Activated T-helper 1 cell treated with anti-CD3 and anti-CD28 coated beads, Interleukin-2, amount 50 U/mL, for 16 hours (primary cell): Measurements from ENCODE around the gene RCBTB1.
A peak's percentile ranks its signal among the peaks of the same experiment; 100 is the strongest.
"Not testable (repeated sequence)": the region's sequence is repeated elsewhere in the genome, so short reads cannot be mapped to it uniquely, and the experiment has no call there.

Source experiments
- DNase-seq, 2 donors: peaks; one replicate each; pipeline ENCODE4 v3.0.0-alpha.2; 2020; ENCODE audit warnings: low read depth in 1 of 2, low spot score in 1 of 2

The RCBTB1 gene

DNA sequence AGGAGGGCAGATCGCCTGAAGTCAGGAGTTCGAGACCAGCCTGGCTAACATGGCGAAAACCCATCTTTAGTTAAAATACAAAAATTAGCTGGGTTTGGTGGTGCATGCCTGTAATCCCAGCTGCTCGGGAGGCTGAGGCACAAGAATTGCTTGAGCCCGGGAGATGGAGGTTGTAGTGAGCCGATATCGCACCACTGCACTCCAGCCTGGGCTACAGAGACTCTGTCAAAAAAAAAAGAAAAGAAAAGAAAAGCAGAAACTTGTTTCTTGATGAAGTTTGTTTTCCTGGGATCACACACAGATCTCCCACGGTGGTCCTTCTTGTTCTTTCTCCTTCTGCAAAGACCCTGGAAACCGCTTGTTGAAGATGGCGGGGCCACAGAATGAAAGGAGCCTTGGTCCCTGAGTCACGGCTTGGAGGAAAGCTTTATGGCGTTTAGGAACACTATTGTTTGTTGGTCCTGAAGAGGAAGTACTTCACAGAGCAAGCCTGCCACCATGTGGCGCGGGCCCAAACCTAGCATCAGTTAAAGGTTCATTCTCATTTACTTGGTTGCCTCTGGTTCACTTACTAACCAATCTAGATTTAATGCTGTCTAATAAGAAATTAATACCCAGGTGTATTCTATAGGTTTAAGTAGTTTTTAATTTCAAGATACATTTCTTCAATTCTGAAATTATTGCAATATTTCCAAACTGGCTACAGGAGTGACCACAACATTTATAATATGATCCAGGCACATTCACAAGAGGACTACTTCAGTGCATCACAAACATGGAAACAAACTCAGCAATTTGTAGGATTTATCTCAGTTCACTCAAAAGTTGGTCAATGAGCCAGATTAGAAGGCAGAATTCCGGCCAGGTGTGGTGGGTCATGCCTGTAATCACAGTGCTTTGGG is 21.6 kb upstream of the RCBTB1 start:
- DNase-seq, result peak; percentile 57 to 67

DNA sequence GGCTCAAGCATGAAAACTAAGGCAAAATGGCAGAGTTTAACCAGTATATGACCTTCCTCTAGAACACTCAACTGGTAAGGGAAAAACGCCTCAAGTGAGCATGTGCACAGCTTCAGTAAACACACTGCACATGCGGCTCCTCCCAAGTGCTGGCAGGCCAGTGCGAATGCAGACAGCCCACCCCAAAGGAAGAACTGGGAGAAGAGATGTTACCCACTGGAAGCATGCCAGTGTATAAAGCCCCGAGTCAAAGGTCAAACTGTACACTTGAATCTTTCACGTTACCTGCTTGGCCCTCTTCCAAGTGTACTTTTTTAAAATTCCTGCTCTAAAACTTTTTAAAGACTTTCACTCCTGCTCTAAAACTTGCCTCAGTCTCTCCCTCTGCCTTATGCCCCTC is 19.2 kb upstream of the RCBTB1 start:
- no peak for DNase-seq

DNA sequence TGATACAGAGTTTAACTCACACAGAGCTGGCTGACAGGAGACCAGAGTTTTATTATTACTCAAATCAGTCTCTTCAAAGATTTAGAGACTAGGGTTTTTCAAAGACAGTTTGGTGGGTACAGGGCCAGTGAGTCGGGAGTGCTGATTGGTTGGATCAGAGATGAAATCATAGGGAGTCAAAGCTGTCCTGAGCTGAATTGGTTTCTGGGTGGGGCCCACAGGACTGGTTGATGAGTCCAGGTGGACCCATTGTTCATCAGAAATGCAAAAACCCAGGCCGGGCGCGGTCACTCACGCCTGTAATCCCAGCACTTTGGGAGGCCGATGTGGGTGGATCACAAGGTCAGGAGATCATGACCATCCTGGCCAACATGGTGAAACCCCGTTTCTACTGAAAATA is 17.3 kb upstream of the RCBTB1 start:
- not testable (repeated sequence) for DNase-seq

DNA sequence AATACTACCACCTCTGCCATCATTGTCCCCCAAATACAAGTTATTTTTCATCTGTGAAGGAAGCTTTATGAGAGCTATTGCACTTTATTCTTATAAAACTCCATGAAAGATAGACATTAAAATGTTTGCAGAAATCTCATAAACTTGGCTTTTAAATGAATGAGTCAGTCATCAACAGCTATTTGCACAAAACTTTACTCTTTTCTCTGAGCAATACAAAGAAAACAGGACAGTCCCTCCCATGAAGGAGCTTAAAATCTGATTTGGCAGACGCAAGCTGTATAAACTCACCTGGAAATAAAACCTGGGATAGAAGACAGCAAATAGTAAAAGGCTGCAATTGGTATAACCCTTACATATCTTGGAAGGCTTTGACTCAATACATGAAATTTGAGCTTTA is 16.6 kb upstream of the RCBTB1 start:
- DNase-seq, result no peak

DNA sequence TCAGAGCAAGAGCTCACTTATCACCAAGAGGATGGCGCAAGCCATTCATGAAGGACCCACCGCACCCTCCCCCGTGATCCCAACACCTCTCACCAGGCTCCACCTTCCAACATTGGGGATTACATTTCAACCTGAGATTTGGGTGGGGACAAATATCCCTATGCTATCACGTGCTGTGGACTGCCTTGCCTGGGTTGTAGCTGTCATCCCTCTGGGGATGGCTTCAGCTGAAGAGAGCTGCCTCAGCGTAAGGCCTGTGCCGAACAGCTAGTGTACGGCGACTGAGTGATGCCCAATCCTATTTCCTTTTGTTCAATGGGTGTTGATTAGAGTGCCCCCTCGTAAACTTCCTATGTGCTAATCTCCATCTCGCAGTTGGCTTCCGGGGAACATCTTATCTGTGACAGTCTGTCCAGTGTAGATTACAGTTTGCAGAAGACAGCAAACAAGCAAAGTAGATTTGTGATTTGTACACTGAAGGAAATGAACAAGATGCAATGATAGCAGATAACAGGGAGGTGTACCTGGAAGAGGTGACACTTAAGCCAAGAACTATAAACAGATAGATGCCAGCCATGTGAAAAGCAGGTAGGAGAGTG is 11.8 kb upstream of the RCBTB1 start:
- no peak for DNase-seq

DNA sequence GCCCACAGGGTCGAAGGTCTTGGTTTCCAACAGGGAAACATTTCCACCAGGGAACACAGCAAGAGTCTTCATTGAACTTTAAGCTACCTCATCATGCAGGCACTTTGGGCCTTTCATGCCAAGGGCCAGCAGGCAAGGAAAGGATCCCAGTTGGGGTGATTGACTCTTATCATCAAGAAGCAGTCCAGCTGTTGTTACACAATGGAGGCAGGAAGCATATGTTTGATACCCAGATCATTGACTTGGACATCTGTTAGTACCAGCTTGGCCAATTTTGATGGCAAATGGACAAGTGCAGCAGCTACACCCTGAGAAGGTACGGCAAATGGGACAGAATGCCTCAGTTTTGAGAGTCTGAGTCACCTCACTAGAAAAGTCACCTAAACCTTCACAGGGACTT is 10.9 kb upstream of the RCBTB1 start:
- no peak for DNase-seq

DNA sequence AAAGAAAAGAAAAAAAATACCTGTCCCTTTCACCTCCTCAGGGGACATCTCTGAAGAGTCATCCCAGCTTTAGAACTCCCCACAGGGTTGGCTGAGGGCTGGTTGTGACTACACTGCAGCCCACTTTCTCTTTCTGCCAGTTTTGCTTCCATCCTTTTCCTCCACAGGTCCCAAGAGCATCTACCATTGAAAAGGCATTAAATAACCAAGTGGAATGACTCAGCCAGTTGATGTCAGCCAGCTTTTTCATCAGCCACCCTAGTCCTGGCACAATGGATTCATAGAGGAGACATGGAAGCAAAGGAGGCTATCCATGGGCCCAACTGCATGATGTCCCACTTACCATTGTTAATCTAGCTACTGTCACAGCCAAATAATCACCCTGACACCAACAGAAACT is 9.2 kb upstream of the RCBTB1 start:
- no peak for DNase-seq

DNA sequence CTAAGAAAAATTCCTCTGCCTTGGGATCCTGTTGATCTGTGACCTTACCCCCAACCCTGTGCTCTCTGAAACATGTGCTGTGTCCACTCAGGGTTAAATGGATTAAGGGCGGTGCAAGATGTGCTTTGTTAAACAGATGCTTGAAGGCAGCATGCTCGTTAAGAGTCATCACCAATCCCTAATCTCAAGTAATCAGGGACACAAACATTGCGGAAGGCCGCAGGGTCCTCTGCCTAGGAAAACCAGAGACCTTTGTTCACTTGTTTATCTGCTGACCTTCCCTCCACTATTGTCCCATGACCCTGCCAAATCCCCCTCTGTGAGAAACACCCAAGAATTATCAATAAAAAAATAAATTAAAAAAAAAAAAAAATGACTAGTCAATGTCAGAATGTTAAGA is 8.5 kb upstream of the RCBTB1 start:
- not testable (repeated sequence) for DNase-seq

DNA sequence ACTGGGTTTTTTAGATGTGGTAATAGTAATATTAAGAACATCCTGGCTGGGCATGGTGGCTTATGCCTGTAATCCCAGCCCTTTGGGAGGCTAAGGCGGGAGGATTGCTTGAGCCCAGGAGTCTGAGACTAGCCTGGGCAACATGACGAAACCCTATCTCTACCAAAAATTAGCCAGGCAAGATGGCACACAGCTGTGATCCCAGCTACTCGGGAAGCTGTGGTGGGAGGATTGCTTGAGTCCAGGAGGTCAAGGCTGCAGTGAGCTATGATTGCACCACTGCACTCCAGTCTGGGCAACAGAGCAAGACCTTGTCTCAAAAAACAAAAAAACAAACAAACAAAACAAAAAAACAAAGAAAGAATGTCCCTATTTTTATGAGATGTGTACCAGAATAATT is 5.4 kb upstream of the RCBTB1 start:
- not testable (repeated sequence) for DNase-seq

DNA sequence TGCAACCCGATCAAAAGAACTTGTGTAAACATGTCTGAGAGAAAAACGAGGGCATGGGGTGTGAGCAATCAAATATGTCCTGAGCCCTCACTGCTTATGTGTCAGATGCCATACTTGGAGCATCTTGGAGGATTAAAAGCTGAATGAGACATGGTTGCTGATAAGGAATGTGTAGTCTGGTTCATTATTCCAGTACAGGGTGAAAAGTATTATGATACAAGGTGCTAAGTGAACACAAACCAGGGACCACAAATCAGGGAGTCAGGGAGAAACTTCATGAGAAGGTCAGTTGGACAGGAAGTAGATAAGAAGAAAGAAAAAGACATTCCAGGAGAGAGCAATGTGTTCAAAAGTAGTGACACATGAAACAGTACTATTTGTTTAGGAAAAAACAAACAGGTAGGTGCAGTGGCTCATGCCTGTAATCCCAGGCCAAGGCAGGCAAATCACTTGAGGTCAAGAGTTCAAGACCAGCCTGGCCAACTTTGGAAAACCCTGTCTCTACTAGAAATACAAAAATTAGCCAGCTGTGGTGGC is 2.0 kb upstream of the RCBTB1 start:
- DNase-seq, result no peak

DNA sequence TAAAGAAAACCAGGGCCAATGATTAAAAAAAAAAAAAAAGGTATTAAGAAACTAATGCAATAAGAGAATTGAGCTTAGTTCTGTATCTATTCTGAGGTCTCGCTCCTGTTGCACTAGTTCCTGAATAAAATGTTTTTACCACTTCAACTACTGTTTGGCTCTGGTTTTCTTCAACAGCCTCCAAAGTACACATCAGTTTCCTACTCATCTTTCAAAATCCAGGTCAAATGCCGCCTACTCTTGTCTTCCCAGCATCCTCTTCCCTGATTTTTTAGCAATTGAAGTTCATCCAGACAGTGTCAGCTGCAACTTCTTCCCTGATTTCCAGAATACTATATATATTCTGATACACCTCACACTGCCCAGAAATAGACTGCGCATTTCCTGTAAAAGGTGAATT is 1.4 kb upstream of the RCBTB1 start:
- DNase-seq, result no peak

DNA sequence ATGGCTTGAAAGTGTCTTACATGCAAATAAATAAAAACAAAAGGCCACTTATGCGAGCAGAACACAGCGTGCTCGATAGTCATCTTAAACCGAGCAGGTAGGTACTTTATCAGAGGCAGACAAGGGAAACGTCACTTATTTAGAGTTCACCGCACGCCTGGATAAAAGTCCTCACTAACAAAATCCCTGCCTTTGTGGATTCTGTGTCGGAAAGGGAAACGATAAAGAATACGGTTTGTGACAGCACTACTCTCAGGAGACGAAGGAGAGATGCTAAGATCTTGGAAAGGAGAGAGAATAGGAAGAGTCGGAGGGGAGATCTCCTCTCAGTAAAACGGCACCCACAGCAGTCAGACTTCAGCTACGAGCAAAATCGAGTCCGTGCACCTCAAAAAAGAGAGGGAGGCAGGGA is 581 bp downstream of the RCBTB1 start:
- no peak for DNase-seq

DNA sequence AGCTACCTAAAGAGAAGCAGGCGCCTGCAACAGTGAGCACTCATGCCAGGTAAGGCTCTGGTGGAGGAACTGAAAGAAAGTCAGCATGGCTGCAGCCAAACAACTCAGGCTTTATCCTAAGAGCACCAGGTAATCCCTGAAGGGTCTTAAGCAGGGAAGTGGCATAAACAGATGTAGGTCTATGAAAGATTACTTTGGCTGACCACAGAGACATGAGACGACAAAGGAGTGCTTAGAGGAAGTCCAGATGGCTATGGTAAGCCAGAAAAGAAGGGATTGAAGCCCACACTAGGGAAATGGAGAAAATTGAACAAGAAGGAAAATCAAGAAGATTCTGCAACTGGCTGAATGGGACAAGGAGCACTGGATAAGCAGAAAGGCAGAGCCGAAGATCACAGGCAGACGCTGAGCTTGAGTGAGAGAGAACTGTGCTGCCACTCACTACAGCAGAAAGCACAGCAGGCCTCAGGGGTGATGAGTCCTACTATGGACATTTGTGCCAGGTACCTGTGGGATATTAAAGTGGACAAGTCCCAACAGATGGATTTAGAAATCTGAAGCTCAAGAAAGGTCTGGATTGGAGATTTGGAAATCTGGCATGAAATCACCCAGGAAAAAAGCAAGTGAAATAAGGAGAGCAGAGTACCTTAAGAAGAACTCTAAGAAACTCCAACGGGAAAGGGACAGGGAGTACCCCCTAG is 4.2 kb downstream of the RCBTB1 start:
- DNase-seq, result no peak

DNA sequence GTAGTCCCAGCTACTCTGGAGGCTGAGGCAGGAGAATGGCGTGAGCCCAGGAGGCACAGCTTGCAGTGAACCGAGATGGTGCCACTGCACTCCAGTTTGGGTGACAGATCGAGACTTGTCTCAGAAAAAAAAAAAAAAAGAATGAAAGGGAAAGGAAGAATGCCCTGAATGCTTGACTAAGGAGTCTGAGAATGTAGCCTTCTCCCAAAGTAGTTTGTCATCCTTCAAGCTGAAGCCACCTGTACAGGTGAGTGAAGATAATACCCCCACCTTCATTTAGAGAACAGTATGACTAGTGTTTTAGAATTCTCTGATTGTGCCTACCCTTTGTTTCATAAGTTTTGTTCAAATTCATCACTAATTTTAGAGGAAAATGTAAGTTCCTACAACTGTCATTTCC is 5.9 kb downstream of the RCBTB1 start:
- no peak for DNase-seq

DNA sequence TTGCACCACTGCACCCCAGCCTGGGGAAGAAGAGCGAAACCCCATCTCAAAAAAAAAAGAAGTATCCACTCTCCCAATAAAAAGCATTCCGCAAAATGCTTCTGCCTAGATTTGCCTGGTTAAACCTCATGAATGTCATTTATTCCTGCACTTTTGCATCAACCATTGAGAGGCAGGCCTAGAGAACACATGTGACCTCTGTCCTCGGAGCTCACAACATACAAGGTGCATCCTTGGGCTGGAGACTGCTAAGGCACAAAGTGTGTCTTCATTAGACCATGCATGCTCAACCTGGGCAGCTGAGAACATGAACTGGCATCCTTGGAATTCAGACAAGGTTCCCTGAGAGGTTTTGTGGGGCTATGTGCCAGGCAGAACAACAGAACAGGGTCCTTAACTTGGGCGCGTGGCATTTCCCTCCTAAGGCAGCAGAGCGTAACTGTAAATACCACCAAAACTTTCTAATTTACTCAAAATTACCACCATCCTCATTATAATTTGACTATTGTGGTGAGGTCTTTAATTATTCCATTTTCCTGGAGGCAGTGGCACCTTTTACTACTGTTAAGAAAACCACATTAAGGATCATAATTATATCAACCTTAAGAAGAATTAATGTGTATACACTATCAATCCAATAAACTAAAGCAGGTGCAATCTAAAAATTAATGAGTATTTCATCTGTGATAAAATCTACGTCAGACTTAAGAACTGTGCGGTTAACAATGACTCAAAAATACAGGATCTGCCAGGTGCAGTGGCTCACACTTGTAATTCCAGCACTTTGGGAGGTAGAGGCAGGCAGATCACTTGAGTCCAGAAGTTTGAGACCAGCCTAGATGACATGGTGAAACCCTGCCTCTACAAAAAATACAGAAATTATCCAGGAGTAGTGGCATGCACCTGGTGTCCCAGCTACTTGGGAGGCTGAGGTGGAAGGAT is 13.8 kb downstream of the RCBTB1 start:
- no peak for DNase-seq

DNA sequence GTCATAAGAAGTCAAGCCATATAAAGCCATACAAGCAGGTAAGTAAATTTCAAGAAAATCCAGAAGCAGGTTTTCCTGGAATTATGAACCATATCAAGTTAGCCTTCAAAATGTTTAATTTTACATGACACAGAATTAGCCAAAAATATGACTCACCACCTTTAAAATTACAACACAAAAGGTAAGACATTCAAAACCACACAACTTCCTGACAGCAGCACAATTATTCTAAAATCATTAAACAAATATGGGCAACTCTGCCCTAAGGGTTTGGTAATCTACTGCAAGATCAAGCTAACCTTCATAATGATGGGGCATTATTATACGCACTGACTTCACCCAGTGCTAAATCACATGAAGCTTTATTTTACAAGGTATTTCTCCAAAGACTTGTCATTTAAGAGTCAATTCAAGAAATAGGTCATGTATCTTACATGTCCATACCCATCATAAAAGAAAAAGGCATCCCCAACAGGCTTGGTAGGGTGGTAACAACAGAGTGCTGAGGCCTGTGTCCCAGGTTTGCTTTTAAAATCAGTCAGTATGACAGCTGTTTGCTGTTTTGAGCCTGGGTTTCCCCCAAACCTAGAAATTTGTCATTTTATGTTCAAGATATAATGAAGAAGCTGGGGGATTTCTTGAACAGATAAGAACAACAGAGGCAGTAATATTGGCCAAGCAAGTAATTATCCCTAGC is 15.2 kb downstream of the RCBTB1 start:
- no peak for DNase-seq

DNA sequence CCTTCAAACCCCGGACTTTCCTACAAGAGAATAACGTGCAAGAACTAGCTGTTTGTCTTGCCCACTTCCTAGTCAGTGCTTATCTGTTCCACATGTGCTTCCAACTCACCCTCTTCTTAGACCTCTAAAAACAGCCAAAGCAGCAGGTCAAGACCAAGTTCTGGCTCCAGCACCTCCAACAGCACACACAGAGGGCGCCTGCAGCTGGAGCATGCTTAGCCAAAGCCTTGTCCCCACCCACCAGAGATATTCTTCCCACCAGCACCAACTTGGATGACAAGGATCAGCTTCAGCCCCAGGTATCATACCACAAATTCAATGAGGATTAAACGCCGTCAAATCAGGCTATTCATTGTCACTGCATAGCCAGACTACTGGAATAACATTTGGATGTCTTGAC is 17.9 kb downstream of the RCBTB1 start:
- DNase-seq, result no peak

DNA sequence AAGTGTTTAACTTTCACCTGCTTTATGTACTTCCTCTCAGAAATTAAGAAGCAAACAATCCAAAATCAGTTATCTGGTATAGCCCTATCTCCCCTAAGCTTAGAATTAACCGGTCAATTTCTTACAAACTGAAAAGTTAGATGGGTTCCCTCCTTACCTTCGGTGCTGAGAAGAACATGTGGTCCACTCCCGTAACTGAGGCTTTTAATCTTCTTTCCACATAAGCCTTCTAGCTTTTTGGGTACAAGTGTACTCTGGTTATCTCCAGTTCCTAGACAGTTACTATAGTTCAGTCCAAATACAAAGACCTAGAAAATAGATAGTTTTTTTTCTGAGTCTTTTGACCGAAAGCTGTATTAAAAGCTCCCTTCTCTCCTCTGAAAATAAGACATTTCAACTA is 18.9 kb downstream of the RCBTB1 start:
- no peak for DNase-seq

DNA sequence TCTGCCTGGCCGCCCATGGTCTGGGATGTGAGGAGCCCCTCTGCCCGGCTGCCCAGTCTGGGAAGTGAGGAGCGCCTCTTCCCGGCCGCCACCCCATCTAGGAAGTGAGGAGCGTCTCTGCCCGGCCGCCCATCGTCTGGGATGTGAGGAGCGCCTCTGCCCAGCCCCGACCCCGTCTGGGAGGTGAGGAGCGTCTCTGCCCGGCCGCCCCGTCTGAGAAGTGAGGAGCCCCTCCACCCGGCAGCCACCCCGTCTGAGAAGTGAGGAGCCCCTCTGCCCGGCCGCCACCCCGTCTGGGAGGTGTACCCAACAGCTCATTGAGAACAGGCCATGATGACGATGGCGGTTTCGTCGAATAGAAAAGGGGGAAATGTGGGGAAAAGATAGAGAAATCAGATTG is 19.9 kb downstream of the RCBTB1 start:
- not testable (repeated sequence) for DNase-seq

DNA sequence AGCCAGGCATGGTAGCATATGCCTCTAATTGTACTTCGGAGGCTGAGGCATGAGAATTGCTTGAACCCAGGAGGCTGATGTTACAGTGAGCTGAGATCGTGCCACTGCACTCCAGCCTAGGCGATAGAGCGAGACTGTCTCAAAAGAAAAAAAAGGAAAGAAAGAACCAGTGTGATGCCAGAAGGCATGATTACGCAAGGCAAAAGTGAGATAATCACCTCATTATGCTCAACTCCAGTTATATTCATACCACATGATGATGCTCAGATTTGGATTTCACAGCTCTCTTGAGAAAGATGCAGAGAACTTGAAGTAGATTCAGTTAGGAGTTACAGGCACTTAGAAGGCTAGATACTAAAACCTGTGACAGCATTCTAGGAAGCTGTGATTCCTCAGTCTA is 21.8 kb downstream of the RCBTB1 start:
- no peak for DNase-seq
